CD4-positive, alpha-beta T cell treated with Interleukin-15 for 4 hours (primary cell): ENCODE results near the gene KAZN.
"Not testable (repeated sequence)": the region's sequence is repeated elsewhere in the genome, so short reads cannot be mapped to it uniquely, and the experiment has no call there.

ENCODE experiments used
- DNase-seq: peaks from one replicate; pipeline ENCODE4 v3.0.0-alpha.2; 2020; ENCODE audit warnings: low spot score

KAZN gene

DNA sequence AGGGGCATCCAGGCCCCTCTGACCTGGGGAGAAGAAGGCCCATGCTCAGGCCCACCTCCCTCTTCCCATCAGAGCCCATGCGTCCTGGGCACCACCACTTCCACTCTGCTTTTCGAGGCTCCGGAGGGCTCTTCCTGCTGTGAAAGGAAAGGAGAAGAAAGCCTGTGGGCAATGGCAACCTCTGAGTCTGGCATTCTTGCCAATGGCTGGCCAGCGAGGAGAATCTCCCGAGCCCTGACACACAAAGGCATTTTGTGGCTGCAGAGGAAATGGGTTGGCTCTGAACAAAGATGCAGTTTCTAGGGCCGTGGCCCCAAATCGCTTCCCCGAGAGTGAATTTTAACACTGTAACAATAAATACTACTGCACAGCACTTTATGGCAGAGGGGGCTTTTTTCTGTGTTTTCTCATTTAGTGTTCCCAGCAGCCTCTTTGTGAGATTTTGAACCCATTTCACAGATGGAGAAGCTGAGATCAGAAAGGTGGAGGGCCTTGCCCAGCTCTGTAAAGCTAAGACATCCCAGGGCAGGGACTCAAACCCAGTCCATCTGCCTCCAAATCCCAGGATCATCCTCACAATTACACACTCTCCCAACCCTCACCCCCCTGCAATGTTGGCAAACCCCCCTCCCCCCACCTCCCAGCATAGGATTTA lies 519.3 kb downstream of the KAZN start:
- DNase-seq = no peak

- DNase-seq = no peak
These were observed 520.1 kb downstream of the KAZN start for GRCh38 chr1:15118579-15118978.

DNA sequence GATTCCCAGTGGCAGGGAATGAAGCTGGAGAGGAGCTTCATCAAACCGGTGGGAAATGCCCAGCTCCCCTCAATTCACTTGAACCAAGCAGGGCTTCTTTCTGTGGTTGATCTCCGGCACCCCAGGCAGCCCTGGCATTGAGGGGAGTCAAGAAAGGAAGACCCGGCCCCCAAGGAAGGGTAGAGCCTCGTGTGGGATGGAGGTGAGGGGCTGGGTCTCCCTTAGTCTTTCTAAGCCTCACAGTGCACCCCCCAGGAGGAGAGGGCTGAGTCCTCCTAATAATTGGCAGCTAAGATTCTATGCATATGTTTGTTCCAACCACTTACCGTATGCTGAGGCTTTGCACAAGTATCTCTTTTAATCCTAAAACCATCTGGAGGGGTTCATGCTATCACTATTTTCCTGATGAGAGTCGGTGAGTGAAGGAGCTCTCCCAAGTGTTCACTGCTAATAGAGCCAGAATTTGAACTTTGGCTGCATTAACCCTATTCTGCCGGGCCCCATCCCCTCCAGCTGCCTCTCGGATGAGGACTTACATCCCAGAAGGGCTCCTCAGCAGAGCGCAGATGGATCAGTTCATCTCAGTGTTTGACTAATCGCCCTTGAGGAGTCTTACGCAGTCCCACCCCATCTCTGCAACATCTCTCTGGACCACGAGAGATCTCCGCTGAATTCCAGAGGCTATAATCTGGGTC lies 521.9 kb downstream of the KAZN start:
- no peak for DNase-seq

- no peak for DNase-seq
These were observed 523.8 kb downstream of the KAZN start for GRCh38 chr1:15122331-15122730.

GRCh38 chr1:15123270-15123669 lies 524.8 kb downstream of the KAZN start:
- DNase-seq = no peak

- DNase-seq = no peak
These were observed 525.4 kb downstream of the KAZN start for GRCh38 chr1:15123925-15124324.

- DNase-seq = no peak
These were observed 526.0 kb downstream of the KAZN start for GRCh38 chr1:15124362-15125100.

DNA sequence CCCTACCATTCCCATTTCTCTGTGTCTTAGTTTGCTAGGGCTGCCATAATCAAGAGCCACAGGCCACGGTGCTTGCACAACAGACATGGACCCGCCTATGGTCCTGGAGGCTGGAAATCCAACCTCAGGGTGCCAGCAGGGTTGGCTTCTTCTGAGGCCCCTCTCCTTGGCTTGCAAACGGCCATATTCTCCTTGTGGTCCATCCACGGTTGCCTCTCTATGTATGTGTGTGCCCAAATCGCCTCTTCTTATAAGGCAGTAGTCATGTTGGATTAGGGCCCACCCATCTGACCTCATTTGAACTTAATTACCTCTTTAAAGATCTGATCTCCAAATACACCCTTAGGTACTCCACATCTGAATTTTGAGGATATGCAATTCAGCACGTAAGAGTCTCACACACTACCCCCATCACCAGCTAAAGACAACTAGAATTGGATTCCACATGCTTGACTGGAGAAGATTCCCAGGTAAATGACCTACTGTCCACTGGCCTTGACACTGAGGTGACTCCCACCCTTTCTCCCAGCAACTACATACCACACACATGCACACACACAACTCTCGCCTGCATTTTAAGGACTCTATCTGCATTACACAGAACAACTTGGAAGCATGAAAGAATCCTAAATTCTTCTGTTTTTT lies 526.7 kb downstream of the KAZN start:
- no peak for DNase-seq

DNA sequence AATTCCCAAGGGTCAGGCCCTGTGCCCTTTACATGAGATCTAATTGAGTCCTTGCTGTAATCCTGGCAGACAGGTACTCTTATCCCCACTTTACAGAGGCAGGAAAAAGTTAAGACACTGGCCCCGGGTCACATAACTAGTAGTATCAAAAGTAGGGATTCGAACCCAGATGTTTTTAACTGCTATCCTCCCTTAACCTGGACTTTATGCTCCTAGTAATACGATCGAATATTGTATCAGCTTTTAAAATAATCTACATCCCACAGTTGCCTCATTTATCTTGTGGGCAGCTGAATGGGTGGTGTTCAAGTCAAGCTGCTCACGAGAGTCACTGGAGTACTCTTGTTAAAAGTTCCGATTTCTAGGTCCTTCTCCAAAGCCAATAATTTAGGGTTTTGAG lies 529.6 kb downstream of the KAZN start:
- DNase-seq = no peak

- peak; percentile 69 for DNase-seq
These were observed 530.2 kb downstream of the KAZN start for GRCh38 chr1:15128520-15129313.

GRCh38 chr1:15129944-15130343 lies 531.5 kb downstream of the KAZN start:
- DNase-seq = no peak

DNA sequence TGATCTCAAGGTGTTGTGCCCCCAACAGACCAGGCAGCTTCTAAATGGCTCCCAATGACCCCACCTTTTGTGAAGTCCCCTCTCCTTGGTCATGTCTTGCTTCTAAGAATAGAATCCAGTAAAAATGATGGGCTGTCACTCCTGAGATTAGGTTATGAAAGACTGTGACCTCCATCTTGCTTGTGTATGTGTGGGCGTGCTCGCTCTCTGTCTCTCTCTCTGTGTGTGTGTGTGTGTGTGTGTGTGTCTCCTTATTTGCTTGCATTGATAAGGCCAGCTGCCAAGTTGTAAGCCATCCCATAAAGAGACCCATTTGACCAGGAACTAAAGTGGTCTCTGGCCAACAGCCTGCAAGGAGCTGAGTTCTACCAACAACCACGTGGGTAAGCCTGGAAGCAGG lies 532.1 kb downstream of the KAZN start:
- no peak for DNase-seq

DNA sequence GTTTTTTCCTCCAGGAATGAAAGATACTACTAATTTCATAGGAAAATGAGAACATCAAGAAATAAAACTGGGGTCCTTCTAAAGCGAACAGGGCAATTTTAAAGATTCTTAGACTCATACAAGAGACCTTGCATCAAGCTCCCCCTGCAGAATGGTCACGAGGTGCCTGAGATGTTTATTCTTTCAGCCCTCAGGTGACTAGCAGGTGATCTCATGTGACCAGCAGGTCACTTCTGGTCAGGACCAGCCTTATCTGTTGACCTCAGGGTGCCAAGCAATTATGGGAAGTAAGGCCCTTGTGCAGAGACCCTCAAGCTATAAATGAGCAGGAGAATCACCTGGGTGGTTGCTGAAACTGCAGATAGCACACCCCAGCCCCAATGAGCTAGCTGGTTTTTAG lies 534.5 kb downstream of the KAZN start:
- DNase-seq = no peak

GRCh38 chr1:15134285-15134684 lies 535.8 kb downstream of the KAZN start:
- DNase-seq = no peak

DNA sequence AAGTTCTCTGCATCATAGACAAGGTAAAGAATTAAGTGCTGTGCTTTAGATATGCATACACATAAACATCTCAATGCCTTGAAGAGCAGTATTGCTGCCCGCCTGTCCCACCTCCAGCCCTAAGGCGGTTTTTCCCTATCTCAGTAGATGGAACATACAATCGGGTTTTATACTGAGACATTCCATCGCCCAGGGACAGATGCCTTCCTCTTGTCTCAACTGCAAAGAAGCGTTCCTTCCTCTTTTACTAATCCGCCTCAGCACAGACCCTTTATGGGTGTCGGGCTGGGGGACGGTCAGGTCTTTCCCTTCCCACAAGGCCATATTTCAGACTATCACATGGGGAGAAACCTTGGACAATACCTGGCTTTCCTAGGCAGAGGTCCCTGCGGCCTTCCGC lies 537.1 kb downstream of the KAZN start:
- not testable (repeated sequence) for DNase-seq

GRCh38 chr1:15137809-15138208 lies 539.3 kb downstream of the KAZN start:
- DNase-seq = no peak

DNA sequence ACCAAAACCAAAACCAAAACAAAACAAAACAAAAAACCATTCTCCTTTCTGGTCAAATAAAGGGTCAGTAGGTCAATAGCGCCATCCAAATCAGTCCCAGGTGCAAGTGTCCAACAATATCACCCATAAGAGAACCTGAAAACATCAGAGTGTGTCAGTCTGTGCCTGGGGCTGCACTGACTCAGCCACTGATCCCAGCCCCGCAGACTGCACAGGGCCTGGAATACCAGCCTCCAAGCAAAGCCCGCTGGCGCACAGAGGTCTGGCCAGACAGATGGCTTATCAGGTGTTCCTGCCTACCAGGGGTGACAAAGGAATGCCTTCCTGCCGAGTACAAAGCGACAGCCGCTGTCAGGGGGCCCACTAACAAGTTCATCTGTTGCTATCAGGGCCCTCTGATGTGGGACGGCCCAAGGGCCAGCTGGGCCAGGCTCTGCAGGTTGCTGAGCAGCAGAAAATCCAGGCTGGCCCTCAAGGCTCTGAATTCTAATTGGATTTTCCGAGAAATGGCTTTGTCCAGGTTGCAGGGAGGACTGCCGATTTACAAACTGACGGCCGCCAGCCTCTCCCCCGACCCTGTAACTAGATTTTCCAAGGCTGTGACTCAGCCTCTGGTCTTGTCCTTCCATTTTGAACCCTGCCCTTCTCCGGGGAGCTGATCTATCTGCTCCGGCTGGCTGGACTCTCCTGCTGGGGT lies 541.3 kb downstream of the KAZN start:
- DNase-seq = no peak

GRCh38 chr1:15141935-15142539 lies 543.6 kb downstream of the KAZN start:
- no peak for DNase-seq

DNA sequence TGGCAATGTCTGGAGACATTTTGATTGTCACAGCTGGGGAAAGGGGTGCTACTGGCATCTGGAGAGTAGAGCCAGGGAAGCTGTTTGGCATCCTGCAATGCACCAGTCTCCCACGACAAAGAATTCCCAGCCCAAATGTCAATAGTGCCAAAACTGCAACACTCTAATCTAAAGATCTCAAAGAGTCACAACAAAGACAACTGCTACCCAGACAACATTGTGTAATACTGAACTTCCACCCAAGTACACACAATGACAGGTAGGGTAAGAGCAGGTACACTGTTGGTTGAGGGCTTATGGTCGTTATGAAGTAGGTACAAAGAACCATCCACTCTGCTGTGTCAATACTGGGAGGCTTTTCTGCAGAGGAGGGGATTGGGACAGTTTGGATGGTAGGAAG lies 546.8 kb downstream of the KAZN start:
- DNase-seq = no peak

DNA sequence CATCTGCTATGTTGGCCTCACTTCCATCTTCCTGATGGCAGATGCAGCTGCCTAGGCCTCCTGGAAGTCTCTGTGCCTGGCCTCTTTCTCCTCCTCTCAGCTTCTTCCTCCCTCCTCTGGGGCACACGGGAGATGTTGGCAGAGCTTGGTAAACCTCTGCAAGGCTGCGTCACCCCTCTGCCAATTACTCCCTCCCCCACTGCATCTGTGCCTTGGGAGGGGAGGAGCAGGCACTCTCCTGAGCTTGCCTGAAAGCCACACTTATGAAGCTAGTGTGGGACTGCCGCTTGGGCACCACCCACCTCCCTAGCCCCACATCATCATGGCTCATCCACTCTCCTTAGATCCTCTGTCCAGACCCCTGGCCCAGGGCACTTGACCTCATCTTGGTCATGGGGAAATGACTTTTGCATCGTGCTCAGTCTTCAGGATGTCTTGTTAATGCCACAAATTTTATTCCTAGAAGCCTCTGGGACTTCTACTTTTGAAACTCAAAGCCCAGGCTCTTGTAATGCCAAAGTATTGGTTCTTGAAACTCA lies 547.7 kb downstream of the KAZN start:
- no peak for DNase-seq

- DNase-seq = no peak
These were observed 548.5 kb downstream of the KAZN start for GRCh38 chr1:15146971-15147376.
